Measurements from ENCODE around the gene C9orf50.

The C9orf50 gene

GRCh38 chr9:129562514-129562913 lies 58.4 kb downstream of the C9orf50 start:
- no peak for DNase-seq (ENCODE audit: low read depth)
- no peak for TF ChIP-seq CTCF (IDR thresholded peaks at IDR 0.05; ENCODE audit: control insufficient read depth, extremely low read depth, insufficient read depth)

More at GRCh38 chr9:129562514-129562913, 58.4 kb downstream of the C9orf50 start:
- H3K4me3 ChIP-seq (ENCODE audit: low read depth, low read length) = no peak overlapping the region
